PC-9 (cell line): Measurements from ENCODE around the gene TMEM266. TPM values are rescaled to one million over a fixed set of nuclear protein-coding genes. Genes with fewer than 3 reads are reported as not detected.

Experiments used
- BruUV-seq: library from RNA; stranded (reverse); fragments of 400-500 nt; replicated peaks from 2 replicates; lab custom pipeline; 2021; lab: Mats Ljungman, UMichigan
- CTCF ChIA-PET: fragments of 300-600 bp; sonication (Branson Sonifier 250); formaldehyde crosslinking; loops from one replicate; lab custom pipeline; 2022; ENCODE audit warnings: antibody characterized with exemption; lab: Charles Lee
- POLR2A ChIA-PET: fragments of 300-600 bp; sonication (Branson Sonifier 250); formaldehyde crosslinking; loops from one replicate; lab custom pipeline; 2022; ENCODE audit warnings: antibody characterized with exemption; ENCODE audit not compliant: unreplicated experiment; lab: Charles Lee
- DNase-seq, 2 experiments: peaks; one replicate each; pipeline versions ENCODE4 v3.0.0 to v3.0.0-alpha.2; 2015 to 2022; ENCODE audit warnings: mixed read lengths in 1 of 2
- H2AFZ ChIP-seq: fragments of 200-600 bp; sonication (generic); 2 replicates; pipeline ENCODE4 v1.8.1; 2017; ENCODE audit warnings: antibody characterized with exemption
- H3F3A ChIP-seq: fragments of 200-600 bp; sonication (generic); 2 replicates; pipeline ENCODE4 v1.8.1; 2017; ENCODE audit warnings: antibody characterized with exemption, mild to moderate bottlenecking, low read depth; ENCODE audit not compliant: insufficient read depth
- H3K27ac ChIP-seq: fragments of 200-600 bp; sonication (generic); 2 replicates; pipeline ENCODE4 v1.6.1; 2016; ENCODE audit warnings: mixed run types
- H3K27me3 ChIP-seq: fragments of 200-600 bp; sonication (generic); 2 replicates; pipeline ENCODE4 v1.6.1; 2016; ENCODE audit warnings: low read depth, mixed run types; ENCODE audit not compliant: insufficient read depth
- H3K36me3 ChIP-seq: fragments of 200-600 bp; sonication (generic); 2 replicates; pipeline ENCODE4 v1.6.1; 2016; ENCODE audit warnings: low read depth, mixed run types
- H3K4me1 ChIP-seq: fragments of 200-600 bp; sonication (generic); replicated peaks from 2 replicates; pipeline ENCODE4 v1.6.1; 2016; ENCODE audit warnings: mixed run types; ENCODE audit not compliant: insufficient read depth
- H3K4me2 ChIP-seq: fragments of 200-600 bp; sonication (generic); 2 replicates; pipeline ENCODE4 v1.6.1; 2017; ENCODE audit warnings: mixed run types
- H3K4me3 ChIP-seq: fragments of 200-600 bp; sonication (generic); 2 replicates; pipeline ENCODE4 v1.6.1; 2016; ENCODE audit warnings: mixed run types
- H3K79me2 ChIP-seq: fragments of 200-600 bp; sonication (generic); 2 replicates; pipeline ENCODE4 v1.6.1; 2017; ENCODE audit warnings: low read depth, mixed run types
- H3K9me2 ChIP-seq: fragments of 200-600 bp; sonication (generic); 2 replicates; pipeline ENCODE4 v1.8.1; 2017; ENCODE audit warnings: mild to moderate bottlenecking; ENCODE audit not compliant: insufficient read depth
- H3K9me3 ChIP-seq: fragments of 200-600 bp; sonication (generic); 2 replicates; pipeline ENCODE4 v1.8.1; 2016; ENCODE audit warnings: low read depth; ENCODE audit not compliant: insufficient read depth
- H4K20me1 ChIP-seq: fragments of 200-600 bp; sonication (generic); 2 replicates; pipeline ENCODE4 v1.8.1; 2017; ENCODE audit not compliant: insufficient read depth
- CTCF ChIP-seq: fragments of 200-600 bp; sonication (generic); conservative IDR thresholded peaks from 2 replicates; pipeline ENCODE4 v1.6.1; 2017; ENCODE audit warnings: mixed run types, antibody characterized with exemption, mild to moderate bottlenecking, moderate library complexity
- EZH2 ChIP-seq: fragments of 200-600 bp; sonication (generic); IDR thresholded peaks from 2 replicates; pipeline ENCODE4 v1.8.0; 2017; ENCODE audit warnings: antibody characterized with exemption, low read depth
- intact Hi-C: fragments of 100-400 bp; cut with micrococcal nuclease; formaldehyde crosslinking; loops from one replicate; pipeline ENCODE4 v1.10.0; 2022; ENCODE audit not compliant: unreplicated experiment
- total RNA-seq: library from RNA; stranded (reverse); gene quantifications from 2 replicates; pipeline ENCODE4 v1.2.3, GENCODE V29; 2021

TMEM266 gene
- total RNA-seq, 1 experiment from 2014 or later: 0.41 TPM

DNA sequence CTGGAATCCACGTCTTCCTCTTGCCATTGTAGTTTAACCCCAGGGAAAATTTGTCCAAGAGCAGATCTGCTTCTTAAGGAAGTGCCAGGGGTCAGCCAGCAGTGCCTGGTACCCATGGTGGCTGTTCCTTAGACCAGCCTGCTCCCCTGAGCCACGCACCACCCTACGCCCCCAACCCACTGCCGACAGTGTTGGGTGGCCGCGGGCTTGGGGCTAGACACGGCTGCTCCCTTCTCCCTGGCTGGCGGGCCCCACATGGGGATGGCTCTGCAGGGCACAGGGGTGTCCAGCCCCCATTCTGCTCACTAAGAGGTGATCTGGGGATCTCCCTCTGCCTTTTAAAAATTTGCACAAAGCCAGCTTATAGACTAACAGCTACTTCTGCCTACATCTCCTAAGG, 104.8 kb downstream of the TMEM266 start:
- Histone ChIP-seq H3K27me3 (no peaks in the 10 kb centered on the region), H3K9me2 (no peaks in the 10 kb centered on the region), H3F3A (no peaks in the 10 kb centered on the region), H2AFZ (no peak overlapping the region), H3K4me3 (no peak overlapping the region), H3K36me3 (no peaks in the 10 kb centered on the region), H3K79me2 (no peaks in the 10 kb centered on the region), H4K20me1 (no peaks in the 10 kb centered on the region), H3K9me3 (no peaks in the 10 kb centered on the region), H3K4me2 (no peak overlapping the region), H3K4me1 (no peaks in the 10 kb centered on the region), H3K27ac (no peak overlapping the region)
- DNase-seq: no peak
- ChIA-PET CTCF (no interaction called here), POLR2A (interaction anchor here (0.6 kb wide), 1 partner anchor 135 kb away, joined by 4 read pairs; no protein-coding TSS in a partner anchor)
- intact Hi-C loops: no loop called here
- no TSS peak for BruUV-seq
- no peak for TF ChIP-seq CTCF
- TF ChIP-seq EZH2: no peak

- no peak overlapping the region for H3K27ac ChIP-seq
- no peak overlapping the region for H2AFZ ChIP-seq
- no peaks in the 10 kb centered on the region for H3K4me1 ChIP-seq
- H4K20me1 ChIP-seq: no peaks in the 10 kb centered on the region
- H3K27me3 ChIP-seq: no peaks in the 10 kb centered on the region
- ChIA-PET CTCF (no interaction called here), POLR2A (no interaction called here)
- H3K9me3 ChIP-seq: no peaks in the 10 kb centered on the region
- no peaks in the 10 kb centered on the region for H3F3A ChIP-seq
- no TSS peak for BruUV-seq
- H3K9me2 ChIP-seq: no peaks in the 10 kb centered on the region
- intact Hi-C loops: no loop called here
- H3K4me3 ChIP-seq: no peak overlapping the region
- H3K79me2 ChIP-seq: no peaks in the 10 kb centered on the region
- no peaks in the 10 kb centered on the region for H3K36me3 ChIP-seq
- no peak overlapping the region for H3K4me2 ChIP-seq
- no peak for DNase-seq
- TF ChIP-seq EZH2 (no peak), CTCF (no peak)
Observed at GRCh38 chr15:76165951-76166350, 106.2 kb downstream of the TMEM266 start.

- no peaks in the 10 kb centered on the region for H3K36me3 ChIP-seq
- H3K9me2 ChIP-seq: no peaks in the 10 kb centered on the region
- H3K4me1 ChIP-seq: no peaks in the 10 kb centered on the region
- no peak for DNase-seq
- no peak for TF ChIP-seq EZH2
- no peak for TF ChIP-seq CTCF
- no peaks in the 10 kb centered on the region for H3K9me3 ChIP-seq
- H3K27me3 ChIP-seq: no peaks in the 10 kb centered on the region
- H4K20me1 ChIP-seq: no peaks in the 10 kb centered on the region
- no peaks in the 10 kb centered on the region for H3K79me2 ChIP-seq
- H3K4me3 ChIP-seq: no peak overlapping the region
- H3K4me2 ChIP-seq: no peak overlapping the region
- intact Hi-C loops: no loop called here
- BruUV-seq: no TSS peak
- no peak overlapping the region for H3K27ac ChIP-seq
- ChIA-PET POLR2A (no interaction called here), CTCF (no interaction called here)
- no peaks in the 10 kb centered on the region for H3F3A ChIP-seq
- H2AFZ ChIP-seq: no peak overlapping the region
Observed at GRCh38 chr15:76168237-76168984, 108.6 kb downstream of the TMEM266 start.
